ENCODE data around the gene CCNJL. TPM values are rescaled to one million over a fixed set of nuclear protein-coding genes. Genes with fewer than 3 reads are reported as not detected.
"Not testable (repeated sequence)": the region's sequence is repeated elsewhere in the genome, so short reads cannot be mapped to it uniquely, and the experiment has no call there.

The CCNJL gene
- total RNA-seq, 1 experiment from 2014 or later = 20.9 TPM

DNA sequence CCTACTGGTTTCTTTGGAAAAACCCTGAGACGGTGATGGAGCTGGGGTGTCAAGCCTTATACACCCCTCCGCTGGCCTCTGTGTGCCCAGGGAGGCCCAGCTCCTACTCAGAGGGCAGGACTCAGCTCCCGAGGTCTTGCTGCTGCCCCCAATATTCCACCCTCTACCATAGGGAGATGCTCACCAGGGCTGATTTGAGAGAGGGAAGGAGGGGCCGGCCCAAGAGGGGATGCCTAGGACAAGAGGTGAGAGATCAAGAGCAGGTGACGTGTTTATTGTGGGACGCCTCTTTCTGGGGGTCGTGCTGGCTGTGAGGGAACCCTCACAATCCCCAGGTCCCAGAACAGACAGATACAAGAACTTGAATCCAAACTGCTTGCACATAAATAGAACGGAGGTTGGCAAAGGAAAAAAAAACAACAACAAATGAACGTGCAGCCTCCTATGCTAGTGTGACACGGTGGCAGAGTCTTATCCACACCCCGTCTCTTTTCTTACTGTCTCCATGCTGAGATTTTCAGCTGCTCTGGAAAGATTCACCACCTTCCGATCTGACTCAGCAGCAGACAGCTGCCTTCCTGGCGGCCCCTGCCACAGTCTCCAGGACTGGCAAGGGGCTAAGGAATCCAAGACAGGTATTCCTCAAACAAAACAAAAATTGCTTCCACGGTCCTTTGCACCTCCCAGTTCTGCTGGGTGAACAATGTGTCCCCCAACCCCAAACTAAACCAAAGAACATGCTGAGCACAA, 60.8 kb downstream of the CCNJL start:
- Histone ChIP-seq H3K4me3 (ENCODE audit: insufficient read depth, low read depth, low read length) (no peak overlapping the region), H3K27me3 (ENCODE audit: control insufficient read depth, insufficient read depth, low read length) (no peaks in the 10 kb centered on the region), H3K36me3 (replicated peaks; ENCODE audit: control insufficient read depth, insufficient read depth, low read length) (peaks cover 16% of the 10 kb centered on the region)
- no peak for DNase-seq

DNA sequence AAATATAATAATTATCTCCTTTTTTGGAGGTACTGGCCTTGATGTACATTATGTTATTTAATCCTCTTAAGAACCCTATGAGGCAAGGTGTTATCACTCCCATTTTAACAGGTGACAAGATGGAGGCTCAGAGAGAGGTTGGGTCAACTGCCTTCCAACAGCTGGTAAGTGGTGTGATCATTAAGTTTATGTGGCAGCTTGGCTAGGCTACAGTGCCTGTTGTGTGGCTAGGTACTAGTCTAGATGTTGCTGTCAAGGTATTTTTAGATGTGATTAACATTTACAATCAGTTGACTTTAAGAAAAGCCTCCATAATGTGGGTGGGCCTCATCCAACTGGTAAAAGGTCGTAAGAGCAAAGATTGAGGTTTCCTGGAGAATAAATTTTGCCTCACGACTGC, 61.5 kb downstream of the CCNJL start:
- no peak for DNase-seq
- no peak overlapping the region for H3K4me3 ChIP-seq (ENCODE audit: insufficient read depth, low read depth, low read length)
- no peaks in the 10 kb centered on the region for H3K27me3 ChIP-seq (ENCODE audit: control insufficient read depth, insufficient read depth, low read length)
- H3K36me3 ChIP-seq (replicated peaks; ENCODE audit: control insufficient read depth, insufficient read depth, low read length) = peaks cover 16% of the 10 kb centered on the region

DNA sequence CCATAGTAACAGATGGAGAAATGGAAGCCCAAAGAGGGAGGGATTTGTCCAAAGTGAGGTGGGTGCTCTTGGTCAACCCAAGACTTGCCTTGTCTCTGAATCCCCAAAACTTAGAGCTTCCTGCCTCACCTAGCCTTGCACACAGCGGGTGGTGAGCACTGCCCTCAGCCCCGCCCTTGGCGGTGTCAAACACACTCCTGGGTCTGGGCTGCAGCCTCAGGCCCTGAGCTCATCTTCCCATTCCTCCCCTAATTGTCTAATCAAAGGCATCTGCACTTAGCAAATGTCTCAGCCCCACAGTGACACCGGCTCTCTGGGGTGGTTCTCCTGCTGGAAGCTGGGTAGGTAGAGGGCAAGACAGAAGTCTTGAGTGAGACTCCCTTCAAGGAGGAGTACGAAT, 62.1 kb downstream of the CCNJL start:
- peak; percentile 59 for DNase-seq
- Histone ChIP-seq H3K36me3 (replicated peaks; ENCODE audit: control insufficient read depth, insufficient read depth, low read length) (peaks cover 15% of the 10 kb centered on the region), H3K4me3 (ENCODE audit: insufficient read depth, low read depth, low read length) (no peak overlapping the region), H3K27me3 (ENCODE audit: control insufficient read depth, insufficient read depth, low read length) (no peaks in the 10 kb centered on the region)

DNA sequence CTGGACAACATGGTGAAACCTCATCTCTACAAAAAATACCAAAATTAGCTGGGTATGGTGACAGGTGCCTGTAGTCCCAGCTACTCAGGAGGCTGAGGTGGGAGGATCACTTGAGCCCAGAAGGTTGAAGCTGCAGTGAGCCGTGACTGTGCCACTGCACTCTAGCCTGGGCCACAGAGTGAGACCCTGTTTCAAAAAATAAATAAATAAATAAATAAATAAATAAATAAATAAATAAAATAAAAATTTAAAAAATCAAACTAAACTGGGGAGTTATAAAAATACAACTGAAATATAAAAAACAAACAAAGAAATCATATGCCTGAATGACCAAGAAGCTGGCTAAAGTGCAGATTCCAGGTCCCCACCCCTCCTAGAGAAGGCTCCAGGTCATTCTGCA, 62.8 kb downstream of the CCNJL start:
- H3K4me3 ChIP-seq (ENCODE audit: insufficient read depth, low read depth, low read length); H3K27me3 ChIP-seq (ENCODE audit: control insufficient read depth, insufficient read depth, low read length); DNase-seq: not testable (repeated sequence)
- H3K36me3 ChIP-seq (replicated peaks; ENCODE audit: control insufficient read depth, insufficient read depth, low read length) = peaks cover 14% of the 10 kb centered on the region

DNA sequence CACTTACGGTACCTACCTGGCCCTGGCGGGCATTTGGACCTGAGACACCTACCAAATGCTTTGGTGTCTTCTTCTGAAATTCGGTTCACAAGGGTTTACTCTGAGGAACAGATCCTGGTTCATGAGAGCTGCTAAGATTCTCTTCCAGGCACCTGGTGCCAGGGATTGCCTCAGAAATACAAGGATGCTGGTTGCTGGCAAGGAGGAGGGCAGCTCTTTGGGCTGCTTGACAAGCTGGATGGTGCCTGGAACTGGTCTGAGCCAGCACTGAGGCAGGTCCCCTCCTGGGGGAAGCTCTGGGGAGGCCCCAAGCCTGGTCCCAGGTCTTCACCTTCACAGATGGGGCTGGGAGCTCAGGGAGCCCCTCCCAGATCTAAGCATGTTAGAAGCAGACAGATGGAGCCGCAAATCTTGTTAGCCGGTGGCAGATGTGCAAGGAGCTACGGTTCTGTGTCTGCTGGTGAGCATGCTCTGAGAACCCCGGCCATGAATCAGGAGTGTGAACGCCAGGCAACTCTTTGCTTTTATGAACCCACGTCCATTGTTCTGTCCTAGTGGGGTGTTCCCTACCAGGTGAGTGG, 66.8 kb downstream of the CCNJL start:
- Histone ChIP-seq H3K4me3 (ENCODE audit: insufficient read depth, low read depth, low read length) (no peak overlapping the region), H3K27me3 (ENCODE audit: control insufficient read depth, insufficient read depth, low read length) (no peaks in the 10 kb centered on the region), H3K36me3 (replicated peaks; ENCODE audit: control insufficient read depth, insufficient read depth, low read length) (no peaks in the 10 kb centered on the region)
- no peak for DNase-seq

DNA sequence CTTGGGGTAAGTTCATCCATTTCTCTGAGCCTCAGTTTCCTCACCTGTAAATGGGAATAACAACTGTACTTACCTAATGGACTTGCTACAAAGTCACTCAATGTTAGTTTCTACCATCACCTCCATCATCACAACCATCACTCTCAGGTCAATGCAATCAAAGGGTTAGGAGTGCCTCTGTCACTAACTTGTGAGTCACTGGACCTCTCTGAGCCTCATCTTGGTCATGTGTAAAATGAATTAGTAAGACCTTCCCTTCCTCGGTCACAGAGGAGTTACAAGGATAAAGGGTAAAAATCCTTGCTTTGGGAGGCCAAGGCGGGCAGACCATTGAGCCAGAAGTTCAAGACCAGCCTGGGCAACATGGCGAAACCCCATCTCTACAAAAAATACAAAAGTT, 70.2 kb downstream of the CCNJL start:
- Histone ChIP-seq H3K27me3 (ENCODE audit: control insufficient read depth, insufficient read depth, low read length) (no peaks in the 10 kb centered on the region), H3K36me3 (replicated peaks; ENCODE audit: control insufficient read depth, insufficient read depth, low read length) (no peaks in the 10 kb centered on the region), H3K4me3 (ENCODE audit: insufficient read depth, low read depth, low read length) (no peak overlapping the region)
- no peak for DNase-seq

DNA sequence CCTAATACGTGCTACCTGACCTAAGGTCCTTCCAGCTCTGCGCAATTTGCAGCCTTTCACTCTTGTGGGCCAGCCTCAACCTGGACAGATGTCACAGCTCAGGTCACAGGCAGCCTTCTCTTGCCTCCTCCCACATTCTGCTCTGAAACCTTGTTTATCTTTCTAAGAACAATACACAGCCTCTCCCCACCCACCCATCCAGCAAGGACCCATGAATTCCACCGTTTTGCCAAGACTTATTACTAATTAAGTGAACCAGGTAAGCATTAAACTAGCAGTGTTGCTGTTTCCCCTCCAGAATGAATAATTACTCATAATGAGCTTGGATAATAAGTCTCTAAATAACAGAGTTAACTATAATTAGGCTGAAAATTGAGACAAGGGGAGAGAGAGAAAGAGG, 72.0 kb downstream of the CCNJL start:
- Histone ChIP-seq H3K27me3 (ENCODE audit: control insufficient read depth, insufficient read depth, low read length) (no peaks in the 10 kb centered on the region), H3K4me3 (ENCODE audit: insufficient read depth, low read depth, low read length) (no peak overlapping the region), H3K36me3 (replicated peaks; ENCODE audit: control insufficient read depth, insufficient read depth, low read length) (no peaks in the 10 kb centered on the region)
- DNase-seq = no peak

DNA sequence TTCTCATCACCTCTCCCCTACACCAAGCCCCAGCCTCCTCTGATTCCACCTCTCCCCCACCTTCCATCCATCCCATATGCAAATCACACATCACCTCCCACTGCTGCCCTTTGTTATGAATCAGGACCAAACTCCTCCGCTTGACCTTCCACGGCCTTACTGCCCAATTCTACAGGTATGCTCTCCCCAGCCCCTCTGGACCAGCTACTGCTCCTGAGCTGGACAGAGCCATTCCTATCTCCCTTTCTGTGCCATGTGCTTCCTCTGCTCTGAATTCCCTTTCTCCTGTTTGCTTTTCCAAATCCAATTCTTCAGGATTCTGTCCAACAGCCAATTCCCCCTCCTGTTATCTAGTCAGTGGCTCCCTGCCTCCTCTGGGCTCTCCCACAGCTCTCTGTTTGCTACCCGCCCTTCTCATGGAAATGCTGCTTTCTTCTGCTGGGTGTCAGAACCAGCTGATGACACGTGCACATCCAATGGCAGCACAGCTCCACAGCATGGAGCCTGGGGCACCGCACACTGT, 74.7 kb downstream of the CCNJL start:
- H3K36me3 ChIP-seq (replicated peaks; ENCODE audit: control insufficient read depth, insufficient read depth, low read length) = no peaks in the 10 kb centered on the region
- no peaks in the 10 kb centered on the region for H3K27me3 ChIP-seq (ENCODE audit: control insufficient read depth, insufficient read depth, low read length)
- DNase-seq = peak; percentile 83
- no peak overlapping the region for H3K4me3 ChIP-seq (ENCODE audit: insufficient read depth, low read depth, low read length)

DNA sequence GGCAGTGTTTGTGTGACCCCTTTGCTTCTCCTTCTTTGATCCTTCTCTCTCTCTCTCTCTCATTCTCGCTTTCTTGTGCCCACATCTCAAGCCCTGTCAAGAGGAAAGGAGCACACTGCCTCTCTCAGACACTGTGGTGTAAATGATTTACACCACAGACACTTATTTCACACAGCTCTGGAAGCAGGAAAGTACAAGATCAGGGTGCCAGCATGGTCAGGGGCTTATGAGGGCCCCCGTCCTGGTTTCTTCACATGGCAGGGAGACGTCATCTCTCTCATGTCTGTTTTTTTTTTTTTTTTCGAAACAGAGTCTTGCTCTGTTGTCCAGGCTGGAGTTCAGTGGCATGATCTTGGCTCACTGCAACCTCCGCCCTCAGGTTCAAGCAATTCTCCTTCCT, 76.6 kb downstream of the CCNJL start:
- H3K4me3 ChIP-seq (ENCODE audit: insufficient read depth, low read depth, low read length) = no peak overlapping the region
- no peak for DNase-seq
- no peaks in the 10 kb centered on the region for H3K36me3 ChIP-seq (replicated peaks; ENCODE audit: control insufficient read depth, insufficient read depth, low read length)
- no peaks in the 10 kb centered on the region for H3K27me3 ChIP-seq (ENCODE audit: control insufficient read depth, insufficient read depth, low read length)

DNA sequence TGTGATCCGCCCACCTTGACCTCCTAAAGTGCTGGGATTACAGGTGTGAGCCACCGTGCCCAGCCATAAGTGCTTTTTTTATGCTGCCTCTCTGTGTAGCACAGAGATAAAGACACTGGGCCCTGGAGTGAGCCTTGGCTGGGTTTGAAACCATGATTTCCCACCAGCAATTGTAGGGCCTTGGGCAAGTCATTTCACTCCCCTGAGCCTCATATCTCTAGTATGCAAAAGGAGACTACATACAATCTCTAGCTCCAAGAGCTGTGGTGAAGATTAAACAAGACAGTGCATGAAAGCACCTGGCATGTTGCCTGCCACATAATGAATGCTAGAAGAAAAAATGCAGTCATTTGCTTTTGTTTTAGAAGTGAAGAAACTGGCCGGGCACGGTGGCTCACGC, 79.1 kb downstream of the CCNJL start:
- no peak for DNase-seq
- Histone ChIP-seq H3K27me3 (ENCODE audit: control insufficient read depth, insufficient read depth, low read length) (no peaks in the 10 kb centered on the region), H3K4me3 (ENCODE audit: insufficient read depth, low read depth, low read length) (no peak overlapping the region), H3K36me3 (replicated peaks; ENCODE audit: control insufficient read depth, insufficient read depth, low read length) (no peaks in the 10 kb centered on the region)

DNA sequence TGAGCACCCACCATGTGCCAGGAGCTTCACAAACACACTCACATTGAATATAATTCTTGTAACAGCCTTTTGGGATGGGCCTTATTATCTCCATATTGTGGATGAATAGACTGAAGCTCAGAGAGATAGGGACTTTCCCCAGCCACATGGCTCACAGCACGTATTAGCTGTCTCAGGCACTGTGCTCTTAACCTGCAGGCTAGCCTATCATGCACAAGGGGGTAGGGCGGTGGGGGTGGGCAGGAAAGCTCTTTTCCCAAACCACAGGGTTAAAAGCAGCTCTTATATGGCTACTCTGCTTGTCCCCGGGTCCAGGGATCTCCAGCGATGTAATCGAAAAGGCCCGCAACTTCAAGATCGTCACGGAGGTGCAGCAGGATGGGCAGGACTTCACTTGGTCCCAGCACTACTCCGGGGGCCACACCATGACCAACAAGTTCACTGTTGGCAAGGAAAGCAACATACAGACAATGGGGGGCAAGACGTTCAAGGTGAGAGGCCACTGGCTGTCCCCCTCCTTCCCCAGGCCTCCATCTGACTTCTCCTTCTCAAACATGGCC, 80.5 kb downstream of the CCNJL start:
- Histone ChIP-seq H3K36me3 (replicated peaks; ENCODE audit: control insufficient read depth, insufficient read depth, low read length) (no peaks in the 10 kb centered on the region), H3K27me3 (ENCODE audit: control insufficient read depth, insufficient read depth, low read length) (no peaks in the 10 kb centered on the region), H3K4me3 (ENCODE audit: insufficient read depth, low read depth, low read length) (no peak overlapping the region)
- peak; percentile 52 for DNase-seq

DNA sequence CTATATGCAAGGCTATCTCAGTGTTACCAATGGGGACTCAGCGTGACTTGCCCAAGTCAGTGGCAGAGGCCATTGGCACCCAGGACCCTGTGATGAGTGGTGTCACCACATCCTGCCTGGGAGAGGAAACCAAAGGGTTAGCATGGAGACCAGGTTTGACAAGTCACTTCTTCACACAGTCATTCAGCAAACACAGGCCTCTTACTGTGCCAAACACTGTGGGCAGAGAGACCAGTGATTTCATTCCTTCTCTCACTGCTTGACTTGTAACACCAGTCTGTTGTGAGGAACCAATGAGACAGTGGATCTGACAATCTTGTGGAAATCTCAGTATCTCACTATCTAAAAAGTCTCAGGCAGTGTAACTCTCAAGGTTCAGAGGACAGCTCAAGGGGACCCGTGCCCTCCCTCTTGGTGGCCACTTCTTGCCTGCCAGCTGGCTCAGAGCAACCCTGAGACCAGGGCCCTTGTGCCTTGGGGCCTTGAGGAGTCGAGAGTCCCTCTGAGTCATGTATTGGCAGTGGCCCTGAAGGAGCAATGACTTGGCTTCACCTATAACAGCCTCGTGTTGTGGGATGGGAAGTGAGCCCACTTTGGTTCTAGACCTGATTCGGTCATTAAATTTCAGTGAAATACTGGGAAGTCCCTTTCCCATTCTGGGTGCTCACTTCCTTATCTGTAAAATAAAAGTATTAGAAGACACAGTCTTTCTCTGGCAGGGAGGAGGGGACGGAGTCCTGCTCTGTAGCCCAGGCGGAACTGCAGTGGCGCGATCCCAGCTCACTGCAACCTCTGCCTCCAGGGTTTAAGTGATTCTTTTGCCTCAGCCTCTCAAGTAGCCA, 81.5 kb downstream of the CCNJL start:
- Histone ChIP-seq H3K36me3 (replicated peaks; ENCODE audit: control insufficient read depth, insufficient read depth, low read length) (no peaks in the 10 kb centered on the region), H3K27me3 (ENCODE audit: control insufficient read depth, insufficient read depth, low read length) (no peaks in the 10 kb centered on the region), H3K4me3 (ENCODE audit: insufficient read depth, low read depth, low read length) (no peak overlapping the region)
- DNase-seq = no peak

DNA sequence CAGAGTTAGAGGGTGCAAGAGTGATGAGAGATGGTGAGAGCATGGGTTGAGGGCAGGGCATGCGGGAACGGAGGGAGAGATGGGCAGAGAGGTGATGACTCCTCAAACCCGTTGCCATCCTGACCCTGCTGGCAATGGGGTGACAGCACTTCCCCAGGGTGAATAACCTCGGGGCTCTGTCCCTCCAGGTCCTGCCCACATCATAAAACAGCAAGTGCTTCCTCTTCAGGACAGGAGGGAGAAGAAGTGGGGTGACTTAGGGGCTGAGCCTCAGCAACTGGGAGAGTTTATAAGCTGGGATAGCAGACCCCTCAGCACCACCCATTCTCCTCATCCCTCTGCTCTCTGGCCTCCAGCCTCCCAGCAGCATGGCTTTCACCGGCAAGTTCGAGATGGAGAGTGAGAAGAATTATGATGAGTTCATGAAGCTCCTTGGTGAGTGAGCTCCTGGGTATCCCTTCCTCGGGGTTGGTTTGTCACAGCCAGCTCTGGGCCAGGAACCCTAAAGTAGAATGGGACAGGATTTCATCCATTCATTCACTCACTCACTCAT, 83.1 kb downstream of the CCNJL start, which contains the start of gene FABP6:
Gene FABP6 (plus strand): TSS at position 317 of the 553 bp plus-strand sequence. CDS start 52 bp downstream, at position 369.
- Histone ChIP-seq H3K4me3 (ENCODE audit: insufficient read depth, low read depth, low read length) (no peak within 1 kb of the TSS), H3K36me3 (replicated peaks; ENCODE audit: control insufficient read depth, insufficient read depth, low read length) (no peaks in the 10 kb centered on the region), H3K27me3 (ENCODE audit: control insufficient read depth, insufficient read depth, low read length) (no peaks in the 10 kb centered on the region)
- DNase-seq = no peak

DNA sequence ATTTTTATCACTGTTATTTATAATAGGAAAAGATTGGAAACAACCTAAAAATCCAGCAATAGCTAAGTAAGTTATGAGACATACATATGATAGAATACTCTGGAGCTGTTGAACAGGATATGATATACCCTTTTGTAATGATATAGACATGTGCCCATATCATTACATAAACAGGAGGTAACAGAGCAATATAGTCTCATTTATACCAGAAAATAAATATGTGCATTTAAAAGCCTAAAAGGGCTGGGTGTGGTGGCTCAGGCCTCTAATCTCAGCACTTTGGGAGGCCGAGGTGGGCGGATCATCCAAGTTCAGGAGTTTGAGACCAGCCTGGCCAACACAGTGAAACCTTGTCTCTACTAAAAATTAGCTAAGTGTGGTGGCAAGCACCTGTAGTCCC, 85.4 kb downstream of the CCNJL start:
- H3K36me3 ChIP-seq (replicated peaks; ENCODE audit: control insufficient read depth, insufficient read depth, low read length) = no peaks in the 10 kb centered on the region
- H3K4me3 ChIP-seq (ENCODE audit: insufficient read depth, low read depth, low read length) = no peak overlapping the region
- no peaks in the 10 kb centered on the region for H3K27me3 ChIP-seq (ENCODE audit: control insufficient read depth, insufficient read depth, low read length)
- DNase-seq = no peak

All from H7 (cell line).